Right cardiac atrium (tissue), 5 donors: ENCODE measurements around the gene CRACR2A. TPM values are rescaled to one million over a fixed set of nuclear protein-coding genes. Genes with fewer than 3 reads are reported as not detected.

Source experiments
- ATAC-seq, 2 donors: fragments of 200-7000 bp; cut with Tn5 transposase; one replicate each; pipeline versions ENCODE4 v1.8.0 to v1.9.1; 2020; ENCODE audit warnings: moderate library complexity in 2 of 2, mild to moderate bottlenecking in 1 of 2
- DNase-seq, 3 donors: peaks; one replicate each; pipeline ENCODE4 v3.0.0-alpha.2; 2020
- H3K27ac ChIP-seq: one replicate; pipeline ENCODE4 v1.5.1; 2013; ENCODE audit warnings: mild to moderate bottlenecking, low read length, control low read depth, moderate library complexity
- H3K27me3 ChIP-seq: one replicate; pipeline ENCODE4 v1.6.1; 2013; ENCODE audit not compliant: control insufficient read depth, insufficient read depth
- H3K4me1 ChIP-seq: one replicate; pipeline ENCODE4 v1.6.1; 2013; ENCODE audit warnings: low read length; ENCODE audit not compliant: control insufficient read depth, insufficient read depth
- H3K4me3 ChIP-seq: one replicate; pipeline ENCODE4 v1.5.1; 2013; ENCODE audit warnings: low read length, control low read depth
- H3K9me3 ChIP-seq: one replicate; pipeline ENCODE4 v1.6.1; 2013; ENCODE audit warnings: low read length; ENCODE audit not compliant: control insufficient read depth
- WGBS: extraction: QIAGEN DNeasy Blood & Tissue Kit; methylation state at CpG from one replicate; pipeline ENCODE4 v1.1.7; 2013; 5-methylcytosine and 5-hydroxymethylcytosine counted together
- intact Hi-C, 4 donors: fragments of 100-400 bp; cut with DNase I; formaldehyde crosslinking; loops; one replicate each; pipeline versions ENCODE4 v1.11.0 to v1.14.0; 2022 to 2023
- polyA plus RNA-seq: library from polyadenylated mRNA; stranded (reverse); fragments of 200-250 nt; gene quantifications from one replicate; pipeline ENCODE4 v1.2.3, GENCODE V29; 2013
- total RNA-seq, 4 donors: library from RNA; stranded (reverse); fragmentation: NEBNext Ultra II Directional; extraction: Animal tissue kit (Norgen Biotek cat#: 25700); gene quantifications; one replicate each; pipeline ENCODE4 v1.2.1, GENCODE V29; 2021
- donor health status: healthy with polysubstance abuse.
- donor health status: DM: no; HTN: yes; CAD: no.
- donor health status: DM: no; HTN: no; CAD: no.
- donor health status: DM: no; HTN: yes; CAD: no; lungs with severe emphysema.
- donor health status: DM: yes; HTN: yes; CAD: no.

Gene CRACR2A
- total and polyA plus RNA-seq, 5 donors = 5.7 to 15.5 (median 9.3) TPM

DNA sequence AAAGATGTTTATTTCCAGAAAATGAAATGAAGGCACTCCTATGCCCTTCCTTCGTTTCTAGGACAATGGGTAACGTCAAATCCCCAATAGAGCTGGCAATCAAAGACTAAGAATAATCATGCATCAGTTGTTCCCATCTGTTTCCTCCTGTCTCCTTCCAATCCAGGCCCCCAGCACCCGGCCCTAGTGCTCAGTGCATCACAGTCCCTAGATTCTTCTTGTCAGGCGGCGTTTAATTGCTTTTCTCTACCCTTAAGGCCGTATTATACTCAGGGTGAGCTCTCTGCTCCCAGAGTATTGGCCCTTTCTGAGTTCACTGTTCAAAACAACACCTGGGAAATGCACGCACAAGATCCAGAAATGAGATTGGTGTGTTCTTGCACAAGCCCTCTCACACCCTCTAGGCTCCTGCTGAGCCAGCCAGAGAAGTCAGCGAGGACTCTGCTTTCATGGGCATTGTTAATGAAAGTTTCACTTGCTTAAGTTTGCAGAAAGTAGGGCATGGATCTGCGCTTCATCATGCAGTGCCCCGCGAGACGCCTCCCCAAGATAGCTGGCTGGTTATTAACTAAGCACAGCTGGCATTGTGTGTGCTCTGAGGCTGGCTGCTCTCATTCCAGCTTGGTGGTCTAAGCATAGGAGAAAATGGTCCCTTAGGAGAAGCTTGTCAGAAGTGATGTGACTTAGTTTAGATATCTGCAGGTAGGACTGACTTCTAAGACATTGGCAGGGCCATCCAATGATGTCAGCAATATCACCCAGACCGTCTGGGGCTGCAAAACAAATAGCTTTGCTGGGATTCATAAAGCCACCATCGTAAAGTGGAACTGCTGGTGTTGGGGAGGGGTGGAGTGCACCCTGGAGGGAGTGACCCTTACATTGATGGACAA lies 28.7 kb downstream of the CRACR2A start:
- DNase-seq (no peak), ATAC-seq (no peak)
- WGBS = 88% methylated on average over 14 of the region's 14 CpGs
- H3K9me3 ChIP-seq = no peaks in the 10 kb centered on the region
- no peak overlapping the region for H3K27ac ChIP-seq
- intact Hi-C loops = no loop called here
- no peak overlapping the region for H3K4me3 ChIP-seq
- H3K4me1 ChIP-seq = peaks cover 3% of the 10 kb centered on the region
- no peaks in the 10 kb centered on the region for H3K27me3 ChIP-seq

DNA sequence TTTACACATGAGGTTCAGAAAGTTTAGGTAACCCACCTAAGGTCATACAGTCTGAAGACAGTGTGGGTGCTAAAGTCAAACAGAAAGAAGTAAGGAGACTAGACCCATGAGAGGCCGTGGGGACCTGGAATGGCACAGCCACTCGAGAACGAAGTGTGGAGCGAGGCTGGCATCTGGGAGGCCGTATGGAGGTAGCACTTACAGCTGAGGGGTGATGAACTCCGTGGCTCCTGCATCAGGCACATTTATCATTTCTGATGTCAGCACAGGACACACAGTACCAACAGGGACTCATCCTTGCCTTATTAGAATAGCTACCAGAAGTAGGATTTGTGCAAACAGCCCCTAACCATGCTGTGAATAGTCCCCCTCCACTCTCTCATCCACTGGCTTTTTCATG lies 30.5 kb downstream of the CRACR2A start:
- intact Hi-C loops = no loop called here
- Histone ChIP-seq H3K4me3 (no peak overlapping the region), H3K27me3 (no peaks in the 10 kb centered on the region), H3K9me3 (no peaks in the 10 kb centered on the region), H3K4me1 (no peaks in the 10 kb centered on the region), H3K27ac (no peak overlapping the region)
- no peak for ATAC-seq
- 87% methylated on average over 6 of the region's 6 CpGs for WGBS
- no peak for DNase-seq

DNA sequence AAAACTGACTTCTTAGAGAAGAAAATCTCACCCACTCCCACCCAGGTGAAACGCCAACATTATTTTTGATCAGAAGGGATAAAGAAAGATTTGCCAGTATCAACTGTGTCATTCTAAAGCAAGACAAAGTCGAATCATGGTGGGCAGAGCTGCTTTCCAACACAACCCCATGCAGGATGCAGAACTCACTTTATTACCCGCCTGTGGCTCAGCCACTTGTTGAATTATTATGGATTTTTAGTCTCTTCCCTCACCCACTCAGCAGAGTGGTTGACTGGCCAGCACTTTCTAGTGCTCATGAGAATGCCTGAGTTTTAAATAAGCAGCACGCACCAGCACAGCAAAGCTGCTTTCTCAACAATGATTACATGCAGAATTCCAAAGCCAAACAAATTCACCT lies 32.1 kb downstream of the CRACR2A start:
- Histone ChIP-seq H3K27ac (no peak overlapping the region), H3K9me3 (no peaks in the 10 kb centered on the region), H3K4me1 (no peaks in the 10 kb centered on the region), H3K27me3 (no peaks in the 10 kb centered on the region), H3K4me3 (no peak overlapping the region)
- ATAC-seq (no peak), DNase-seq (no peak)
- 89% methylated on average over 4 of the region's 4 CpGs for WGBS
- intact Hi-C loops = no loop called here

DNA sequence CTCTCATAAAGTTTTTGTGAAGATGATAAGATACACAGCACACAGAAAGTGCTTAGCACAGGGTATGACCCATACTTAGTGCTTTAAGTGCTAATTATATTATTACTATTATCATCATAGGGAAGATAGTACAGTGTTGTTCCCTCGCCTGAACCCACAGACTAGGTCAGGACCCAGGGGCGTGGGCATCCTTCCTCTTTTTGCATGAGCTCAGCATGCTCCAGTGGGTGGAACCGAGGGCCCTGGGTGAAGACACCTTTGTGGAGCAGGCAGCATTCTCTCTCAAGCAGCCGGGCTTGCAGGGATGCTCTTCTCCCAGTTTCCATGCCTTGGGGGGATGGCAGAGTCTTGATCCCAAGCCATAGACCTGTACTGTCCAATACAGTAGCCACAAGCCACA lies 34.8 kb downstream of the CRACR2A start:
- Histone ChIP-seq H3K4me1 (no peaks in the 10 kb centered on the region), H3K27me3 (no peaks in the 10 kb centered on the region), H3K4me3 (no peak overlapping the region), H3K27ac (no peak overlapping the region), H3K9me3 (no peaks in the 10 kb centered on the region)
- WGBS = 81% methylated on average over 4 of the region's 4 CpGs
- ATAC-seq (peak; percentile 16 to 51), DNase-seq (peak in 1 of 3 donors; percentile 53)
- intact Hi-C loops = no loop called here

DNA sequence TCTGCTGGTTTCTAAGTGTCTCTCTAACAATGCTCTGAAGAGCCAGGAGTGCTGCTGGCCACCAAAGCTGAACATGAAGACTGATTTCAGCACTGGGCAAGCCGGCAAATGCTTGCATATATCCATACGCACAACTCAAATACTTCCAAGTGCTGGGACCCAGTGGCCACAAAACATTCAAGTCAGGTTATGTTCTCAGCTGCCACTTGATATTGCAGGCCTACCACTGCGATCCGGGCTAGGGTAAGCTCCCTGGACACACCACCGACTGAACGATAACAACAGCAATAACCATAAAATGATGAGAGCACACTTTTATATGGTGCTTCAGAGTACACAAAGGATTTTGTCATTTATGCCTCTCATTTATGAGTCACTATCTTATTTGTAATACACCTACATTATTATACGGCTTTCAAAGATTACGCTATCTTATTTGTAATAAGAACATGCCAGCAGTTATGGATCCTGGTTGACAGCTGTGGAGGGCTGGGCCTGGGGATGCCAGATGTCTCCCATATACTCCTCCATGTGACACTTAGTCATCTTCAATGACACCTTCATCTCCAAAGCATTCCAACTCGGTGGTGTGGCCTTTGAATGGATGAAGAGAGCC lies 35.5 kb downstream of the CRACR2A start:
- Histone ChIP-seq H3K4me3 (no peak overlapping the region), H3K4me1 (no peaks in the 10 kb centered on the region), H3K9me3 (no peaks in the 10 kb centered on the region), H3K27ac (no peak overlapping the region), H3K27me3 (no peaks in the 10 kb centered on the region)
- ATAC-seq = no peak
- DNase-seq = no peak
- 88% methylated on average over 9 of the region's 9 CpGs for WGBS
- intact Hi-C loops = no loop called here

DNA sequence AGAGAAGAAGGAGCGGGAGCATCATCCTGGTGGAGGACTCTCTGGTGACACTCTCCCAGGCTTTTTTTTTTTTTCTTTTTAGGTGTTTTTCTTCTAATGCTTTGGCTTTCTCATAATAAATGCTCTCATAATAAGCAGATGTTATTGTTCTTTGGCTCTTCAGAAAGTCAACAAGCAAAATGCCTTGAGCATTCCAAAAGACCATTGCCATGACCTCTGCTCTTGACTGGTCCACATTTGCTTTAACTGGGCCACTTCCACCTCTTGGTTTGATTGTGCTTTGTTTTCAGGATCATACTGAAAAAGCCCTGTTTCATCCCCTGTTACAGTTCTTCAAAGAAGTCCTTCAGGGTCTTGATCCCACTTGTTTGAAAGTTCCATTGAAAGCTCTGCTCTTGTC lies 36.9 kb downstream of the CRACR2A start:
- Histone ChIP-seq H3K27ac (no peak overlapping the region), H3K27me3 (no peaks in the 10 kb centered on the region), H3K4me3 (no peak overlapping the region), H3K4me1 (no peaks in the 10 kb centered on the region), H3K9me3 (no peaks in the 10 kb centered on the region)
- intact Hi-C loops = no loop called here
- 100% methylated on average over 1 of the region's 1 CpG for WGBS
- DNase-seq = no peak
- ATAC-seq = no peak

DNA sequence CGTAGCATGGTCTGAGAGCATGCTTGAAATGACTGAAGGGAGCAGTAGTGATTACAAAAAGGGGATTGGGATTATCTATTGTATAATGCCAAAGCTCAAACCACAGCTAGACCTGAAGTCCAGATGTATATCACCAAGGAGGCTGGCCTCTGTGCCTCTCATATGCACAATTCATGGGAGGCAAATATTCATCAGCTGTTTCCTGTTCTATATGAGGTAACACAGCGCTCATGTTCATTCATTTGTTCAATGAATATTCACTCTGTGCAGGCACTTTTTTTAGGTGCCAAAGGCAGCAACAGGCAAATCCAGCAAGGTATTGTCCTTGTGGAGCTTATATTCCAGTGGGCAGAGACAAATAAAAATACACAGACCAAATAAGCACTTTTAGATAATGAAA lies 39.0 kb downstream of the CRACR2A start:
- Histone ChIP-seq H3K27me3 (no peaks in the 10 kb centered on the region), H3K4me1 (no peaks in the 10 kb centered on the region), H3K27ac (no peak overlapping the region), H3K9me3 (no peaks in the 10 kb centered on the region), H3K4me3 (no peak overlapping the region)
- intact Hi-C loops = no loop called here
- DNase-seq (no peak), ATAC-seq (no peak)
- 87% methylated on average over 2 of the region's 2 CpGs for WGBS

DNA sequence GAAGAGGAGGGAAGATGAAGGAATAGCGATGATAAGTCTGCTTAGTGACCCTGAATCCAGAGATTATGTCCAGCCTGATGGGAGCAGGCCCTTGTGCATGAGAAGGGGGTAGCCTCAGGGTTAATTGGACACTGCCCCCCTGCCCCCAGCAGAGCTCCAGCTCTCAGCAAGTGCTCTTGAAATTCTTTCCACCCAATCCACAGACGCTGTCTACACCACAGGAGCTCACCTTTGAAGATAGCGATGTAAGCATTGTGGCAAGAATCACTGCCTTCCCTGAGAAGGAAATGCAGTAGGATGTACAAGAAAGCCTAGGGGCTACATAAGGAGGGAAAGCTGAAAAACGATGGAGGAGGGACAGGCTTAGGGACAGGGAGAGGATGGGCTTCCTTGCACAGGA lies 39.4 kb downstream of the CRACR2A start:
- Histone ChIP-seq H3K27ac (no peak overlapping the region), H3K27me3 (no peaks in the 10 kb centered on the region), H3K4me3 (no peak overlapping the region), H3K4me1 (no peaks in the 10 kb centered on the region), H3K9me3 (no peaks in the 10 kb centered on the region)
- ATAC-seq = no peak
- intact Hi-C loops = no loop called here
- DNase-seq = no peak
- 63% methylated on average over 4 of the region's 4 CpGs for WGBS

DNA sequence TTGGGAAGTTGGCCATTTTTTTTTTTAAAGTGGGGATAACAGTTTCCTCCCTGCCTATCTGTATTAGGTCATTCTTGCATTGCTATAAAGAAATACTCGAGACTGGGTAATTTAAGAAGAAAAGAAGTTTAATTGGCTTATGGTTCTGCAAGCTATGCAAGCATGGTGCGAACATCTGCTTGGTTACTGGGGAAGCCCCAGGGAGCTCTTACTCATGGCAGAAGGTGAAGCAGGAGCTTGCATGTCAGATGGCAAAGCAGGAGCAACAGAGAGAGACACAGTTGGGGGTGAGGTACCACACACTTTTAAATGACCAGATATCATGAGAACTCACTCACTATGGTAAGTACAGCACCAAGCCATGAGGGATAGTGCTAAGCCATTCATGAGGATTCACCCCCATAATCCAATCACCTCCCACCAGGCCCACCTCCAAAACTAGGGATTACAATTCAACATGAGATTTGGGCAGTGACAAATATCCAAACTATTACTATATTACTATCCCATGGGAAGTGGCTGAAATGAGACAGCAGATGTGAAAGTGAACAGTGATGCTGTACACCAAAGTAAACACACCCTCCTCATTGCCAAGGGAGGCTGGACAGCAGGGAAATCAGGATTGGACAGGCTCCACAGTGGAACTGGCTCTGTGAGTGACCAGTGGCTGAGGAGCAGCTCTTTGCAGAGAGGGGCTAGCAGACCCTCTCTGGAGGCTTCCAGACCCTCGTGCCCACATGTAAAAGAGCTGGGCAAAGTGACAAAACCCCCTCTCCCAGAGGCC lies 40.5 kb downstream of the CRACR2A start:
- no peaks in the 10 kb centered on the region for H3K9me3 ChIP-seq
- no peaks in the 10 kb centered on the region for H3K27me3 ChIP-seq
- 68% methylated on average over 3 of the region's 3 CpGs for WGBS
- H3K4me1 ChIP-seq = no peaks in the 10 kb centered on the region
- no peak for ATAC-seq
- DNase-seq = no peak
- intact Hi-C loops = no loop called here
- H3K27ac ChIP-seq = no peak overlapping the region
- no peak overlapping the region for H3K4me3 ChIP-seq

DNA sequence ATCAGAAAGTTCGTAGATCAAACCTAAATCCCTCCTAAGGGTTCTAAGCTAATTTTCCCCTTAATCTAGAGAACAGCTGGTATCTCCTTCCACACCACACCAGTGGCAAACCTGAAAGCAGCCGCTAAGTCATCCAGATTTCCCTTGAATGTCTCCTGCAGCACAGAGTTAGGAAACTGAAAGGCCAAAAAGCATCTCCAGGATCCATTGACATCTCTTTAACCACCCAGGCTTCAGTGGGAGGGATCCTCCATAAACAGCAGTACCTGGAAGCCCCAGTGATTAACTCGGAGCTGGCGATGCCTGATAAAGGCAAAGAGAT lies 47.6 kb downstream of the CRACR2A start:
- intact Hi-C loops = no loop called here
- no peak overlapping the region for H3K27ac ChIP-seq
- 79% methylated on average over 4 of the region's 4 CpGs for WGBS
- no peaks in the 10 kb centered on the region for H3K27me3 ChIP-seq
- DNase-seq = no peak
- no peaks in the 10 kb centered on the region for H3K9me3 ChIP-seq
- H3K4me3 ChIP-seq = no peak overlapping the region
- no peak for ATAC-seq
- H3K4me1 ChIP-seq = no peaks in the 10 kb centered on the region
